Measurements from ENCODE around the gene PEX10. TPM values are rescaled to one million over a fixed set of nuclear protein-coding genes. Genes with fewer than 3 reads are reported as not detected.
A peak's percentile ranks its signal among the peaks of the same experiment; 100 is the strongest.

The PEX10 gene
- total RNA-seq, 1 experiment from 2014 or later: 27.6 TPM

GRCh38 chr1:2446394-2446793, 34.0 kb upstream of the PEX10 start:
- Histone ChIP-seq H3K4me1 (ENCODE audit: insufficient read depth, low read length, poor library complexity, severe bottlenecking) (peaks cover 18% of the 10 kb centered on the region), H3K4me3 (ENCODE audit: low read depth, low read length, poor library complexity, severe bottlenecking) (no peak overlapping the region), H3K36me3 (ENCODE audit: insufficient read depth, low read length, poor library complexity, severe bottlenecking) (no peaks in the 10 kb centered on the region), H3K27ac (ENCODE audit: low read depth, low read length, poor library complexity, severe bottlenecking) (no peak overlapping the region), H3K27me3 (replicated peaks; ENCODE audit: insufficient read depth, low read depth, low read length, poor library complexity) (peaks cover 55% of the 10 kb centered on the region), H3K9me3 (ENCODE audit: low read depth, low read length, poor library complexity, severe bottlenecking) (no peaks in the 10 kb centered on the region)
- DNase-seq (ENCODE audit: low spot score): peak; percentile 64
- CTCF ChIA-PET: no interaction called here
- intact Hi-C loops (cut with micrococcal nuclease; ENCODE audit: unreplicated experiment): no loop called here
- TF ChIP-seq CTCF (conservative IDR thresholded peaks at IDR 0.05; ENCODE audit: low read depth, low read length) (no peak), EZH2 (IDR thresholded peaks at IDR 0.05; ENCODE audit: borderline replicate concordance, low read depth, low read length, poor library complexity, severe bottlenecking) (no peak)
- POLR2A ChIA-PET (ENCODE audit: low non-redundant PET): no interaction called here
- no TSS peak for BruUV-seq (replicated peaks)

- CTCF ChIA-PET: no interaction called here
Observed at GRCh38 chr1:2445823-2446215, 33.5 kb upstream of the PEX10 start.

GRCh38 chr1:2445162-2445822, 32.9 kb upstream of the PEX10 start:
- Histone ChIP-seq H3K4me3 (ENCODE audit: low read depth, low read length, poor library complexity, severe bottlenecking) (no peak overlapping the region), H3K27me3 (replicated peaks; ENCODE audit: insufficient read depth, low read depth, low read length, poor library complexity) (peaks cover 62% of the 10 kb centered on the region), H3K4me1 (ENCODE audit: insufficient read depth, low read length, poor library complexity, severe bottlenecking) (peaks cover 18% of the 10 kb centered on the region), H3K9me3 (ENCODE audit: low read depth, low read length, poor library complexity, severe bottlenecking) (no peaks in the 10 kb centered on the region), H3K27ac (ENCODE audit: low read depth, low read length, poor library complexity, severe bottlenecking) (no peak overlapping the region), H3K36me3 (ENCODE audit: insufficient read depth, low read length, poor library complexity, severe bottlenecking) (no peaks in the 10 kb centered on the region)
- ChIA-PET POLR2A (ENCODE audit: low non-redundant PET) (no interaction called here), CTCF (no interaction called here)
- no TSS peak for BruUV-seq (replicated peaks)
- TF ChIP-seq EZH2 (IDR thresholded peaks at IDR 0.05; ENCODE audit: borderline replicate concordance, low read depth, low read length, poor library complexity, severe bottlenecking): no peak
- no peak for TF ChIP-seq CTCF (conservative IDR thresholded peaks at IDR 0.05; ENCODE audit: low read depth, low read length)
- no peak for DNase-seq (ENCODE audit: low spot score)
- intact Hi-C loops (cut with micrococcal nuclease; ENCODE audit: unreplicated experiment): no loop called here

More at GRCh38 chr1:2445823-2446215, 33.5 kb upstream of the PEX10 start:
- Histone ChIP-seq H3K4me3 (ENCODE audit: low read depth, low read length, poor library complexity, severe bottlenecking) (no peak overlapping the region), H3K9me3 (ENCODE audit: low read depth, low read length, poor library complexity, severe bottlenecking) (no peaks in the 10 kb centered on the region), H3K4me1 (ENCODE audit: insufficient read depth, low read length, poor library complexity, severe bottlenecking) (peaks cover 18% of the 10 kb centered on the region), H3K27ac (ENCODE audit: low read depth, low read length, poor library complexity, severe bottlenecking) (no peak overlapping the region), H3K36me3 (ENCODE audit: insufficient read depth, low read length, poor library complexity, severe bottlenecking) (no peaks in the 10 kb centered on the region), H3K27me3 (replicated peaks; ENCODE audit: insufficient read depth, low read depth, low read length, poor library complexity) (peaks cover 61% of the 10 kb centered on the region)
- BruUV-seq (replicated peaks): no TSS peak
- no peak for DNase-seq (ENCODE audit: low spot score)
- POLR2A ChIA-PET (ENCODE audit: low non-redundant PET): no interaction called here
- TF ChIP-seq EZH2 (IDR thresholded peaks at IDR 0.05; ENCODE audit: borderline replicate concordance, low read depth, low read length, poor library complexity, severe bottlenecking): peak; percentile 58
- no peak for TF ChIP-seq CTCF (conservative IDR thresholded peaks at IDR 0.05; ENCODE audit: low read depth, low read length)
- intact Hi-C loops (cut with micrococcal nuclease; ENCODE audit: unreplicated experiment): no loop called here

Data from A673 (cell line).